ENCODE data around the gene BMP5.

GRCh38 chr6:55726144-55726543, 149.2 kb downstream of the BMP5 start:
- TF ChIP-seq EZH2 (IDR thresholded peaks at IDR 0.05; ENCODE audit: insufficient read depth, low read length), result no peak
- TF ChIP-seq CTCF (IDR thresholded peaks at IDR 0.05; ENCODE audit: insufficient read depth, low read depth, low read length), result no peak
